ENCODE results near the gene SON. TPM values are rescaled to one million over a fixed set of nuclear protein-coding genes. Genes with fewer than 3 reads are reported as not detected.
"Not testable (repeated sequence)": the region's sequence is repeated elsewhere in the genome, so short reads cannot be mapped to it uniquely, and the experiment has no call there.

SON gene, protein sequence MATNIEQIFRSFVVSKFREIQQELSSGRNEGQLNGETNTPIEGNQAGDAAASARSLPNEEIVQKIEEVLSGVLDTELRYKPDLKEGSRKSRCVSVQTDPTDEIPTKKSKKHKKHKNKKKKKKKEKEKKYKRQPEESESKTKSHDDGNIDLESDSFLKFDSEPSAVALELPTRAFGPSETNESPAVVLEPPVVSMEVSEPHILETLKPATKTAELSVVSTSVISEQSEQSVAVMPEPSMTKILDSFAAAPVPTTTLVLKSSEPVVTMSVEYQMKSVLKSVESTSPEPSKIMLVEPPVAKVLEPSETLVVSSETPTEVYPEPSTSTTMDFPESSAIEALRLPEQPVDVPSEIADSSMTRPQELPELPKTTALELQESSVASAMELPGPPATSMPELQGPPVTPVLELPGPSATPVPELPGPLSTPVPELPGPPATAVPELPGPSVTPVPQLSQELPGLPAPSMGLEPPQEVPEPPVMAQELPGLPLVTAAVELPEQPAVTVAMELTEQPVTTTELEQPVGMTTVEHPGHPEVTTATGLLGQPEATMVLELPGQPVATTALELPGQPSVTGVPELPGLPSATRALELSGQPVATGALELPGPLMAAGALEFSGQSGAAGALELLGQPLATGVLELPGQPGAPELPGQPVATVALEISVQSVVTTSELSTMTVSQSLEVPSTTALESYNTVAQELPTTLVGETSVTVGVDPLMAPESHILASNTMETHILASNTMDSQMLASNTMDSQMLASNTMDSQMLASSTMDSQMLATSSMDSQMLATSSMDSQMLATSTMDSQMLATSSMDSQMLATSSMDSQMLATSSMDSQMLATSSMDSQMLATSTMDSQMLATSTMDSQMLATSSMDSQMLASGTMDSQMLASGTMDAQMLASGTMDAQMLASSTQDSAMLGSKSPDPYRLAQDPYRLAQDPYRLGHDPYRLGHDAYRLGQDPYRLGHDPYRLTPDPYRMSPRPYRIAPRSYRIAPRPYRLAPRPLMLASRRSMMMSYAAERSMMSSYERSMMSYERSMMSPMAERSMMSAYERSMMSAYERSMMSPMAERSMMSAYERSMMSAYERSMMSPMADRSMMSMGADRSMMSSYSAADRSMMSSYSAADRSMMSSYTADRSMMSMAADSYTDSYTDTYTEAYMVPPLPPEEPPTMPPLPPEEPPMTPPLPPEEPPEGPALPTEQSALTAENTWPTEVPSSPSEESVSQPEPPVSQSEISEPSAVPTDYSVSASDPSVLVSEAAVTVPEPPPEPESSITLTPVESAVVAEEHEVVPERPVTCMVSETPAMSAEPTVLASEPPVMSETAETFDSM (N-terminal part only)
- total RNA-seq: 95.0 TPM

DNA sequence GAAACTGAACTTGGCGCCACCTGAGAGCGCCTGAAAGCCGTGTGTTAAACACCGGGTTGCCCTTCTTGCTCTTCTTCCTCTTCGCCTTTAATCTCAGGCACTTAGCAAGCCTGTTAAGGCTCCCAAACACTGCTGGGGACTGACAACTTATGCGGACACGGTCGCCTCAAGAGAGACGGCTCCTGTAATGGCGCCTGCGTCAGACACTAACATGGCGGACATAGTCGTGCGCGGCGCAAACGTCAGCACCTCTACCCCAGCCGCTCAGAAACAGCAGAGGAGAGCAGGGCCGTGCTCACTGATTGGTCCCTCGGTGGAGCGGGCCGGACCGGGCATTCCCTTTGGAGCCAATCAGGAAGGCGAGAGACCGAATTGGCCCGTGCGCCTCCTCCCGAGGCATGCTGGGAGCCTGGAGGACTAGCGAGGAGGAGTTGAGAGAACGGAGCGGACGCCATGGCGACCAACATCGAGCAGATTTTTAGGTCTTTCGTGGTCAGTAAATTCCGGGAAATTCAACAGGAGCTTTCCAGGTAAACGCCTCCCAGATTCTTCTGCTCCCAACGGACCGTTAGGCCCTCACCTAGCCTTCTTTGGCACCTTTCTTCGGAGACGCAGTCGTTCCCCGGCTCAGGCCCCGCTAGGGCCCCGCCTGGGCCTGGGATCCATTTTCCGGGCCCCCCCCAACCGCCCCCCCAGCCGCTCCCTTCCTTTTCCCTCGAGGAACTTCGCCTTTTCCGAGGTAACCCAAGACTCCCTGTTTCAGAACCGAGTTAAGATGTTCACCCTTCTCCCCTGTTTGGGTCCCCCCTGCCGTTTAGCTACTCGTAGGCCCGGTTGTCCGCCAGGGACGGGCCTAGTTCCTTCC, at the start of gene SON:
TSS of gene SON (plus strand) at position 399 of the 865 bp plus-strand sequence. CDS start at position 454, 55 bp downstream.
- no peak for FAIRE-seq
- peak; percentile 92 for DNase-seq (ENCODE audit: low spot score in 2 of 2)

GRCh38 chr21:33493756-33494155, 49.1 kb upstream of the SON start:
- DNase-seq (ENCODE audit: low spot score in 2 of 2) (no peak), FAIRE-seq (no peak)

DNA sequence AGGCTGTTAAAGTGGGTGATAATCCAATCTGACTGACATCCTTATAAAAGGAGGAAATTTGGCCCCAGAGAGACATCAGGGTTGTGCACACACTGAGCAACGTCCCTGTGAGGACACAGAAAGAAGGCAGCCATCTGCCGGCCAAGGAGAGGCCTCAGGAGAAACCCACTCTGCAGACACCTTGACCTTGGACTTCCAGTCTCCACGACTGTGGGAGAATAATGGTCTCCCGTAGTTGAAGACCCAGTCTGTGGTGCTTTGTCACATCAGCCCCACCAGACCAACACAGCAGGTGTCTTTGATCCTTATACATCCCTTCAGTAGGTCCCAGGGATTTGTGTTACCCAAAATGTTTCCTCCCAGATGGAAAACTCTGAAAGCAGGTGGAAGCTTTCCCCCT, 47.1 kb upstream of the SON start:
- DNase-seq (ENCODE audit: low spot score in 2 of 2) (no peak), FAIRE-seq (no peak)

- DNase-seq (ENCODE audit: low spot score in 2 of 2) (no peak), FAIRE-seq (no peak)
Observed at GRCh38 chr21:33496345-33496744, 46.5 kb upstream of the SON start.

GRCh38 chr21:33505833-33506232, 37.0 kb upstream of the SON start:
- no peak for FAIRE-seq
- no peak for DNase-seq (ENCODE audit: low spot score in 2 of 2)

GRCh38 chr21:33507003-33507402, 35.8 kb upstream of the SON start:
- FAIRE-seq; DNase-seq (ENCODE audit: low spot score in 2 of 2): not testable (repeated sequence)

DNA sequence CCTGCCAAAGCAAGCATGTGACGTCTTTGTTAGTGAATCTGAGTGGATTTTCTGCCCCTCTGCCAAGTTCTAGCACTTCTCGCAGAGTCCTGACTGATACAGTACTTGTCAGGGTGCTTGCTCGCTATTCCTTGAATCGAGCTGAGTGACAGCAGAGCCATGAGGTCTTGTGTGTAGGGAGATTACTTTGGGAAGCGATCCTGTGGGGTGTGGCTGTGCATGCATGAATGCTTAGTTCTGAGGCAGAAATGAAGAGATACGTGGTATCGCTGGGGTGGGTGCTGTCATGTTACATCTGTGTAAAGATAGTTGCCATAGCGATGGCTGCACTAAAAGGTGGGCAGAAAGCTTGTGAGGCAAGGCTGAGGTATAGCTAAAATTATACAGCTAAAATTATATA, 32.0 kb upstream of the SON start:
- DNase-seq (ENCODE audit: low spot score in 2 of 2): no peak
- FAIRE-seq: no peak

DNA sequence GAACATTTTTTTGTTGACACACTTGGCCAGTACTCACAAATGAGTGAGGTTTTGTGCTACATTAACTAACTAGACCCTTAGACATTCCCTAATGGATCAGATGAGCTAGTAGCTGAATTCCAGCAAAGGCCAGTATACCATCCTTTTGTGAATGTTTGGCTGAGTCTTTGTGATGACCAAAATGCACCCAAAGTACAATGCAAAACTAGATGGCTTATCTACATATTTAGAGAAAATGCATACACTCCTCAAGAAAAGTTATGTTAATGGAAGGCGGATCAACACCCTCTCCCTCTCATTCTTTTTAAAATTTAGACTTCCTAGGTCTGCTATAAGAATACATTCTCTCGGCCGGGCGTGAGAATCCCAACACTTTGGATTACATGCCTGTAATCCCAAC, 31.2 kb upstream of the SON start:
- FAIRE-seq: no peak

GRCh38 chr21:33512481-33512880, 30.4 kb upstream of the SON start:
- FAIRE-seq (no peak), DNase-seq (ENCODE audit: low spot score in 2 of 2) (no peak)

More for the DNA sequence above, 31.2 kb upstream of the SON start:
- DNase-seq (ENCODE audit: low spot score in 2 of 2): no peak

DNA sequence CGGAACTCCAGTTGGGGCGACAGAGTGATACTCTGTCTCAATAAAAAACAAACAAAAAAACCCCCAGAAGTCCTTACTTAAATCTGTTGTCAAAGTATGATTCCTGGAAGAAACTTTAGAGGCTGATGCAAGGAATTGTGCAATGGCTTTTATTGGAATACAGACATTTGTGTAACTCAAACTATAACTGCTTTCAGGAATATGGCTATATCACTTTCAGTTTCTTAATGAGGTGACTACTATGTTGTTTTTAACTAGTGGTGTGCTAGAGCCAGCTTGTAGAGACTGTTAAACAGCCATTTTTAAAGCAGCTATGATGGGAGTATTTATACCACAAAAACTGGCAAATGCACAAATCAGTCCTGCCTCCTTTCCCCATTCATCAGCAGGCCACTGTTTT, 28.6 kb upstream of the SON start:
- DNase-seq (ENCODE audit: low spot score in 2 of 2) (no peak), FAIRE-seq (no peak)

GRCh38 chr21:33518899-33519298, 23.9 kb upstream of the SON start:
- DNase-seq (ENCODE audit: low spot score in 2 of 2) (no peak), FAIRE-seq (no peak)

DNA sequence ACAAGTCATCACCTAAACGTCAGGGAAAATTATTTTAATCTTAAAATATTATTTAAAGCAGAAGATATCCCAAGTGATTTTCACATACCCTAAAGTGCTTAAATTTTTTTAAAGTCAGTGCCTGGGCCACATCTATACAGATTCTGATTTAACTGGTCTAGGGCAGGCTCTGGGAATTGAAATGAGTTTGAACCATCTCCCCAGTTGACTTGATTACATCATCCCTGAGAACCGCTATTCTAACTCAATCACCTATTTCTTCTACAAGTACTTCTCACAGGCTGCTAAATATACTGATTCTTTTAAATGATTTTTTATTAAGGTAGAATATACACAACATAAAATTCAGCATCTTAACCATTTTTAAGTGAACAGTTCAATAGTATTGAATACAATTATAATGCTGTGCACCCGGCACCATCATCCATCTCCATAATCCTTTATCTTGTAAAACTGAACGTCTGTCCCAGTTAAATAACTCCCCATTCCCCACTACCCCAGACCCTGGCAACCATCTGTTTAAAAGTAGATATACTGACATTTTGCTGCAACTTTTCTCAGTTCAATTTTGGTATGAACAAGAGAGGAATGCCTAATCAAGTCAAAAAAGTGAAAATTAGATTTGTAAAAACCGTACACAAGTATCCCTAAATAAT, 20.4 kb upstream of the SON start:
- FAIRE-seq (no peak), DNase-seq (ENCODE audit: low spot score in 2 of 2) (no peak)

GRCh38 chr21:33522953-33523349, 19.9 kb upstream of the SON start:
- FAIRE-seq: no peak
- DNase-seq (ENCODE audit: low spot score in 2 of 2): no peak

DNA sequence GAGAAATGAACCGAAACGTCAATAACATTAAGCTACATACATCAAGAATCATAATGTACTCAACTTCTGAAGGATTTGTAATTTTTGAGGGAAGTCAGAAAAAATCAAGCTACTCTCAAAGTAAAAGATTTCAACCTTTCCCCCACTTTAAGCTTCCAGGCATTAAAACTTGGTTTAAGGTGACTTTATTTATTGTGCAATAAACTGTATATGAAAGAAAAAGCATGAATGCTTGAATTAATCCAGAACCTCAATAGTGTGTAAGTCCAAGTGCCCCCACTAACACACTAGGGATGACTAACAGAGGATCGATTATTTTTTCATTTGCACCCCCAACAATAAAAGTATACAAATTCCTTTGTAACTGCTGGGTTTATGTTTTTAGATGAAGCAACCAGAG, 11.8 kb upstream of the SON start:
- no peak for DNase-seq (ENCODE audit: low spot score in 2 of 2)
- FAIRE-seq: no peak

DNA sequence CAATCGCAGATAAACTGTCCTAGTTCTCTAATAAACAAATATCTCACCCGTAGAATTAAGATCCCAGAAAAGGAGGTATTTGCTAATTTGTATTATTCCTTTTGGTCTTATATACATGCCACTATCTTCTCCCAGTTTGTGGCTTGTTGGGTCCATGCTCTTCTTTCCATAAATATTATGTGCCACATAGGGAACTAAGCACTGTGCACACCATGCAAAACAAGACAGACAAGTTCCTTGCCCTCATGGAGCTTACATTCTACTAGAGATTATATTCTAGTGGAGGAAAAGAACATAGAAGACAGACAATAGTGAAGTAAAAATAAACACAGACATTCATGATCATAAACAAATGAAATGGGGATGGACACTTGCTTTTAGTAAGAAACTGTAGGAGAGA, 5.6 kb upstream of the SON start:
- FAIRE-seq (no peak), DNase-seq (ENCODE audit: low spot score in 2 of 2) (no peak)

- DNase-seq (ENCODE audit: low spot score in 2 of 2) (no peak), FAIRE-seq (no peak)
Observed at GRCh38 chr21:33539616-33540015, 3.2 kb upstream of the SON start.

DNA sequence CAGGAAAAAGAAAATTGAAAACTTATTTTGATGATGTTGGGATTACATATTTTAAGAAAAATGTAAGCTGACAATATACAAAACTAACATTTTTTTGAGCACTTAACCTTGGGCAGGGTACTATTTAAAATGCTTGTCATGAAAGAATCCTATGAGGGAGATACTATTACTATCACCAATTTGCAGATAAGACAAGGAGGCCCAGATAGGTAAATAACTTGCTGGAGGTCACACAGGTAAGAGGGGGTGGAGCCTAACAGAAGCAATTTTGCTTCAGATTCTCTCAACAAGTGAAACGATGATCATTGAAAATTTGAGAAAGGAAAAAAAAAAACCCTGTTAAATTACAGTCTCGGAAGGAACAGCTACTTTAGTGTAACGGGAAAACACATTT, 2.1 kb upstream of the SON start:
- DNase-seq (ENCODE audit: low spot score in 2 of 2): no peak
- FAIRE-seq: no peak

DNA sequence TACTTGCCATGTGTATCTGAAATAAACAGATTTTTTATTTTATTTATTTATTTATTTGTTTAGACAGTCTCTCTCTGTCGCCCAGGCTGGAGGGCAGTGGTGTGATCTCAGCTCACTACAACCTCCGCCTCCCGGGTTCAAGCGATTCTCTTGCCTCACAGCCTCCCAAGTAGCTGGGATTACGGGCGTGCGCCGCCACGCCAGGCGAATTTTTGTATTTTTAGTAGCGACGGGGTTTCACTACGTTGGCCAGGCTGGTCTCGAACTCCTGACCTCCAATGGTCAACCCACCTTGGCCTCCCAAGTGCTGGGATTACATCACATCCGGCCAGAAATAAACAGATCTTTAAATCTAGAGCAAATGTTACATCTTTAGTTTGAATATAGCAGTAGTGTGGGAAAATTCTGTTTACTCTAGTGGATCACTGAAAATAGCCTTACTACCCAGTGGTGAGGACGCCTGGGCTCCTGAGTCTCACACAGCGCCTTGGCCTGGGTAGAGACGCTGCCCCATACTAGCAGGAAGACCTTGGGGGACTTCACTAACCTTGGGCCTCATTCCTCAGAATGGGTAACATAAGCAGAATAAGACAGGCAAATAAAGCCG, 1.6 kb upstream of the SON start:
- DNase-seq (ENCODE audit: low spot score in 2 of 2) (no peak), FAIRE-seq (no peak)
